GM12878 (cell line): ENCODE measurements around the gene BCAS3. TPM values are rescaled to one million over a fixed set of nuclear protein-coding genes. Genes with fewer than 3 reads are reported as not detected.

Source experiments
- ATAC-seq: fragments of 200-7000 bp; cut with Tn5 transposase; 3 replicates; pipeline ENCODE4 v1.9.1; 2020; ENCODE audit warnings: mild to moderate bottlenecking, moderate library complexity
- BruUV-seq: library from RNA; stranded (reverse); fragments of 400-500 nt; replicated peaks from 2 replicates; lab custom pipeline; 2021; lab: Mats Ljungman, UMichigan
- CTCF ChIA-PET: fragments of 300-600 bp; sonication (Branson Sonifier 250); formaldehyde crosslinking; extraction: SDS; loops from one replicate; lab custom pipeline; 2021; ENCODE audit warnings: inconsistent platforms; lab: Yijun Ruan, JAX
- POLR2A ChIA-PET: fragments of 350-600 bp; formaldehyde crosslinking; extraction: SDS; loops from one replicate; lab custom pipeline; 2021; ENCODE audit warnings: inconsistent platforms; lab: Charles Lee
- RAD21 ChIA-PET: fragments of 300-600 bp; sonication (Branson Sonifier 250); formaldehyde crosslinking; loops from one replicate; lab custom pipeline; 2023; ENCODE audit warnings: antibody characterized with exemption; ENCODE audit not compliant: unreplicated experiment; lab: Charles Lee
- SMC1A ChIA-PET: fragments of 300-600 bp; sonication (Branson Sonifier 250); formaldehyde crosslinking; loops from one replicate; lab custom pipeline; 2023; ENCODE audit not compliant: unreplicated experiment, uncharacterized antibody; lab: Charles Lee
- DNase-seq: peaks from one replicate; pipeline ENCODE4 v3.0.0-alpha.2; 2011; ENCODE audit warnings: low read depth, low spot score
- FAIRE-seq: peaks from 3 replicates; lab custom pipeline; 2011; peaks lifted over from hg19 to GRCh38; lab: Jason Lieb, UNC
- H2AFZ ChIP-seq: 2 replicates; pipeline ENCODE4 v1.6.0; 2011; ENCODE audit warnings: low read depth, low read length, control low read depth; ENCODE audit not compliant: control insufficient read depth
- H3K27ac ChIP-seq: 2 replicates; pipeline ENCODE4 v1.5.1; 2011; ENCODE audit warnings: control low read depth; ENCODE audit not compliant: control insufficient read depth, insufficient read depth
- H3K27me3 ChIP-seq, 2 experiments: replicated peaks in 1 of 2; 2 replicates each; pipeline versions ENCODE4 v1.6.0 to v1.6.1; 2011; ENCODE audit warnings: low read length in 1 of 2; ENCODE audit not compliant: control insufficient read depth in 2 of 2, insufficient read depth in 2 of 2
- H3K36me3 ChIP-seq, 2 experiments: 2 replicates each; pipeline ENCODE4 v1.5.1; 2011; ENCODE audit warnings: low read length in 1 of 2; ENCODE audit not compliant: control insufficient read depth in 2 of 2, insufficient read depth in 2 of 2
- H3K4me1 ChIP-seq: 2 replicates; pipeline ENCODE4 v1.6.1; 2011; ENCODE audit warnings: mild to moderate bottlenecking, low read length, moderate library complexity, mixed read lengths; ENCODE audit not compliant: control insufficient read depth, insufficient read depth
- H3K4me2 ChIP-seq: 2 replicates; pipeline ENCODE4 v1.6.0; 2011; ENCODE audit warnings: control low read depth; ENCODE audit not compliant: control insufficient read depth, insufficient read depth
- H3K4me3 ChIP-seq: fragments of 200-600 bp; sonication (generic); 2 replicates; pipeline ENCODE4 v1.5.1; 2016
- H3K79me2 ChIP-seq: 2 replicates; pipeline ENCODE4 v1.6.0; 2011; ENCODE audit warnings: low read length; ENCODE audit not compliant: control insufficient read depth, insufficient read depth
- H3K9ac ChIP-seq: 2 replicates; pipeline ENCODE4 v1.8.0; 2011; ENCODE audit warnings: low read length, control low read depth, mixed read lengths; ENCODE audit not compliant: control insufficient read depth, insufficient read depth
- H3K9me3 ChIP-seq: replicated peaks from 3 replicates; pipeline ENCODE4 v1.5.1; 2011; ENCODE audit warnings: mild to moderate bottlenecking, low read length; ENCODE audit not compliant: control insufficient read depth, insufficient read depth
- H4K20me1 ChIP-seq: 2 replicates; pipeline ENCODE4 v1.6.0; 2011; ENCODE audit not compliant: control insufficient read depth, insufficient read depth
- E2F4 ChIP-seq: IDR thresholded peaks from 2 replicates; pipeline ENCODE4 v1.6.1; 2012; ENCODE audit warnings: low read depth, low read length, improper control_type of control experiment
- E2F8 ChIP-seq: fragments of 450-650 bp; IDR thresholded peaks from 2 replicates; pipeline ENCODE4 v1.6.1; 2018; ENCODE audit warnings: mild to moderate bottlenecking, low read depth, moderate library complexity; ENCODE audit not compliant: partially characterized antibody
- ELK1 ChIP-seq: IDR thresholded peaks from 2 replicates; pipeline ENCODE4 v1.6.1; 2012; ENCODE audit warnings: low read depth, low read length, improper control_type of control experiment
- FOXM1 ChIP-seq: IDR thresholded peaks from 2 replicates; pipeline ENCODE4 v1.6.1; 2012; ENCODE audit warnings: low read depth, mild to moderate bottlenecking, inconsistent platforms, low read length, moderate library complexity
- HCFC1 ChIP-seq: fragments of 150-350 bp; IDR thresholded peaks from 2 replicates; pipeline ENCODE4 v1.6.1; 2014; ENCODE audit warnings: low read length
- IRF3 ChIP-seq: fragments of 450-650 bp; IDR thresholded peaks from 2 replicates; pipeline ENCODE4 v1.6.1; 2014; ENCODE audit warnings: mild to moderate bottlenecking
- MTA2 ChIP-seq: fragments of 450-650 bp; IDR thresholded peaks from 2 replicates; pipeline ENCODE4 v1.6.1; 2016; ENCODE audit warnings: low read depth, mild to moderate bottlenecking, moderate library complexity
- MYC ChIP-seq: IDR thresholded peaks from 2 replicates; pipeline ENCODE4 v1.6.1; 2011; ENCODE audit warnings: mild to moderate bottlenecking, low read length, moderate library complexity, inconsistent platforms; ENCODE audit not compliant: insufficient read depth, insufficient replicate concordance, insufficient read length, severe bottlenecking
- NFIC ChIP-seq: IDR thresholded peaks from 2 replicates; pipeline ENCODE4 v1.6.1; 2012; ENCODE audit warnings: low read depth, mild to moderate bottlenecking, inconsistent platforms, low read length, moderate library complexity
- NR2F1 ChIP-seq: fragments of 450-650 bp; conservative IDR thresholded peaks from 2 replicates; pipeline ENCODE4 v1.6.1; 2017; ENCODE audit warnings: mild to moderate bottlenecking
- PAX8 ChIP-seq: fragments of 450-650 bp; IDR thresholded peaks from 2 replicates; pipeline ENCODE4 v1.6.1; 2017; ENCODE audit warnings: mild to moderate bottlenecking, moderate library complexity
- STAT3 ChIP-seq: IDR thresholded peaks from 2 replicates; pipeline ENCODE4 v1.6.1; 2011; ENCODE audit warnings: low read depth, low read length, improper control_type of control experiment
- SUZ12 ChIP-seq: fragments of 200-600 bp; sonication (generic); IDR thresholded peaks from one replicate; pipeline ENCODE4 v1.6.1; 2018; ENCODE audit warnings: antibody characterized with exemption, mild to moderate bottlenecking; ENCODE audit not compliant: unreplicated experiment
- TCF3 ChIP-seq: IDR thresholded peaks from 2 replicates; pipeline ENCODE4 v1.6.1; 2012; ENCODE audit warnings: low read depth, mild to moderate bottlenecking, low read length, borderline replicate concordance; ENCODE audit not compliant: insufficient read depth
- ZBTB40 ChIP-seq: fragments of 450-650 bp; IDR thresholded peaks from 2 replicates; pipeline ENCODE4 v1.6.1; 2016; ENCODE audit warnings: mild to moderate bottlenecking, moderate library complexity, borderline replicate concordance
- WGBS: methylation state at CpG from one replicate; pipeline ENCODE4 v1.1.6; 2016; ENCODE audit warnings: low lambda C conversion rate; ENCODE audit not compliant: insufficient replicate concordance, insufficient coverage; ENCODE audit errors: missing lambda C conversion rate; 5-methylcytosine and 5-hydroxymethylcytosine counted together
- in situ Hi-C: fragments of 300-500 bp; cut with MboI; formaldehyde crosslinking; loops from 9 replicates; pipeline ENCODE4 v1.14.3; 2018; ENCODE audit warnings: mixed read lengths
- intact Hi-C: fragments of 100-400 bp; cut with micrococcal nuclease; formaldehyde crosslinking; loops from one replicate; pipeline ENCODE4 v1.14.2; 2022; ENCODE audit not compliant: unreplicated experiment
- polyA plus RNA-seq, 11 experiments: library from polyadenylated mRNA; depleted of rRNA in 4 of 11; unstranded in 6 of 11; stranded (reverse) in 5 of 11; fragments of >200 nt; fragmentation: Nextera tagmentation in 4 of 11; fragmentation: Illumina TruSeq in 1 of 11; extraction: Ambion mirVana in 4 of 11; extraction: Trizol in 1 of 11; gene quantifications; 1 replicate in 1 of 11; 2 replicates in 10 of 11; pipeline versions ENCODE4 v1.2.1 to v1.2.3, GENCODE V29; 2011 to 2016; ENCODE audit warnings: inconsistent platforms in 2 of 11, missing spikeins in 2 of 11, low read depth in 1 of 11
- total RNA-seq, 4 experiments: library from RNA; depleted of rRNA in 3 of 4; stranded (reverse); fragments of >200 nt in 3 of 4; fragmentation: Illumina TruSeq in 1 of 4; extraction: Trizol in 1 of 4; gene quantifications; 2 replicates each; pipeline versions ENCODE4 v1.2.1 to v1.2.3, GENCODE V29; 2013 to 2021

The BCAS3 gene
- total and polyA plus RNA-seq, 10 of the 15 experiments (the other 5 are each of a cell fraction or from before 2014, with no cell fraction given) = 2.1 to 11.0 (median 6.6) TPM

- Histone ChIP-seq H3K4me3 (no peak overlapping the region), H3K9me3 (no peaks in the 10 kb centered on the region), H4K20me1 (no peaks in the 10 kb centered on the region), H3K9ac (no peak overlapping the region), H3K79me2 (no peaks in the 10 kb centered on the region), H3K27me3 (no peaks in the 10 kb centered on the region), H2AFZ (no peak overlapping the region), H3K4me2 (no peak overlapping the region), H3K4me1 (no peaks in the 10 kb centered on the region), H3K27ac (no peak overlapping the region), H3K36me3 (no peaks in the 10 kb centered on the region)
- in situ Hi-C loops (no loop called here), intact Hi-C loops (no loop called here)
- 89% methylated on average over 1 of the region's 1 CpG for WGBS
- ChIA-PET POLR2A (no interaction called here), SMC1A (interaction anchor here (0.7 kb wide), 1 partner anchor 14 kb away, joined by 3 read pairs; no protein-coding TSS in a partner anchor), RAD21 (no interaction called here), CTCF (no interaction called here)
- FAIRE-seq = no peak
- no peak for ATAC-seq
- BruUV-seq = no TSS peak
- DNase-seq = no peak
- TF ChIP-seq IRF3 (no peak), E2F8 (no peak), E2F4 (no peak), PAX8 (no peak), ZBTB40 (no peak), MYC (no peak), FOXM1 (no peak), STAT3 (no peak), ELK1 (no peak), MTA2 (no peak), NR2F1 (no peak), SUZ12 (no peak), NFIC (no peak), TCF3 (no peak), HCFC1 (no peak)
Measured at GRCh38 chr17:61075988-61076387, 398.3 kb downstream of the BCAS3 start.
